Effector memory CD4-positive, alpha-beta T cell (primary cell): Measurements from ENCODE around the gene SMARCA4.
"Not testable (repeated sequence)": the region's sequence is repeated elsewhere in the genome, so short reads cannot be mapped to it uniquely, and the experiment has no call there.

Experiments used
- DNase-seq, 3 donors: peaks; one replicate each; pipeline ENCODE4 v3.0.0-alpha.2; 2020
- H3K27ac ChIP-seq: 2 replicates; pipeline ENCODE4 v1.7.0; 2013; ENCODE audit warnings: mild to moderate bottlenecking, low read length, moderate library complexity; ENCODE audit not compliant: insufficient read depth, poor library complexity, severe bottlenecking
- H3K27me3 ChIP-seq: replicated peaks from 2 replicates; pipeline ENCODE4 v1.7.0; 2013; ENCODE audit warnings: mild to moderate bottlenecking, low read length; ENCODE audit not compliant: insufficient read depth, control insufficient read depth, poor library complexity, severe bottlenecking
- H3K36me3 ChIP-seq: 2 replicates; pipeline ENCODE4 v1.7.0; 2013; ENCODE audit warnings: mild to moderate bottlenecking, low read length, moderate library complexity; ENCODE audit not compliant: control insufficient read depth, insufficient read depth
- H3K4me1 ChIP-seq: 2 replicates; pipeline ENCODE4 v1.7.0; 2013; ENCODE audit warnings: low read length, mild to moderate bottlenecking; ENCODE audit not compliant: control insufficient read depth, insufficient read depth, poor library complexity, severe bottlenecking
- H3K4me3 ChIP-seq: 2 replicates; pipeline ENCODE4 v1.7.0; 2013; ENCODE audit warnings: low read length, low read depth, mild to moderate bottlenecking; ENCODE audit not compliant: insufficient read depth, poor library complexity, severe bottlenecking
- H3K9me3 ChIP-seq: 2 replicates; pipeline ENCODE4 v1.7.0; 2013; ENCODE audit warnings: mild to moderate bottlenecking, low read length, moderate library complexity; ENCODE audit not compliant: control insufficient read depth

SMARCA4 gene

GRCh38 chr19:10988380-10988779, 27.6 kb downstream of the SMARCA4 start:
- peaks cover 75% of the 10 kb centered on the region for H3K36me3 ChIP-seq
- no peak overlapping the region for H3K27ac ChIP-seq
- no peak overlapping the region for H3K4me3 ChIP-seq
- H3K27me3 ChIP-seq, result no peaks in the 10 kb centered on the region
- no peaks in the 10 kb centered on the region for H3K9me3 ChIP-seq
- no peak for DNase-seq
- H3K4me1 ChIP-seq, result no peaks in the 10 kb centered on the region

GRCh38 chr19:10988921-10989320, 28.1 kb downstream of the SMARCA4 start:
- no peaks in the 10 kb centered on the region for H3K4me1 ChIP-seq
- H3K9me3 ChIP-seq, result no peaks in the 10 kb centered on the region
- no peak for DNase-seq
- H3K36me3 ChIP-seq, result peaks cover 71% of the 10 kb centered on the region
- no peak overlapping the region for H3K4me3 ChIP-seq
- no peak overlapping the region for H3K27ac ChIP-seq
- H3K27me3 ChIP-seq, result no peaks in the 10 kb centered on the region

- Histone ChIP-seq H3K27me3 (no peaks in the 10 kb centered on the region), H3K36me3 (peaks cover 67% of the 10 kb centered on the region), H3K4me3 (no peak overlapping the region), H3K4me1 (no peaks in the 10 kb centered on the region), H3K27ac (no peak overlapping the region), H3K9me3 (no peaks in the 10 kb centered on the region)
- no peak for DNase-seq
Measured at GRCh38 chr19:10991076-10991475, 30.2 kb downstream of the SMARCA4 start.

- no peak for DNase-seq
- peaks cover 67% of the 10 kb centered on the region for H3K36me3 ChIP-seq
- no peaks in the 10 kb centered on the region for H3K27me3 ChIP-seq
- no peaks in the 10 kb centered on the region for H3K4me1 ChIP-seq
- no peaks in the 10 kb centered on the region for H3K9me3 ChIP-seq
- no peak overlapping the region for H3K4me3 ChIP-seq
- H3K27ac ChIP-seq, result no peak overlapping the region
Measured at GRCh38 chr19:10991521-10992081, 30.8 kb downstream of the SMARCA4 start.

- not testable (repeated sequence) for H3K27ac ChIP-seq, H3K4me3 ChIP-seq, H3K4me1 ChIP-seq, DNase-seq, H3K27me3 ChIP-seq, H3K9me3 ChIP-seq
- H3K36me3 ChIP-seq, result peaks cover 61% of the 10 kb centered on the region
Measured at GRCh38 chr19:10992174-10992573, 31.3 kb downstream of the SMARCA4 start.

- no peak for DNase-seq
- no peak overlapping the region for H3K27ac ChIP-seq
- no peaks in the 10 kb centered on the region for H3K9me3 ChIP-seq
- H3K4me1 ChIP-seq, result no peaks in the 10 kb centered on the region
- peaks cover 53% of the 10 kb centered on the region for H3K36me3 ChIP-seq
- no peaks in the 10 kb centered on the region for H3K27me3 ChIP-seq
- no peak overlapping the region for H3K4me3 ChIP-seq
Measured at GRCh38 chr19:10995926-10996600, 35.2 kb downstream of the SMARCA4 start.

- no peak for DNase-seq
- Histone ChIP-seq H3K27me3 (no peaks in the 10 kb centered on the region), H3K4me3 (no peak overlapping the region), H3K36me3 (peaks cover 47% of the 10 kb centered on the region), H3K4me1 (no peaks in the 10 kb centered on the region), H3K9me3 (no peaks in the 10 kb centered on the region), H3K27ac (no peak overlapping the region)
Measured at GRCh38 chr19:10998045-10998533, 37.3 kb downstream of the SMARCA4 start.

- Histone ChIP-seq H3K27me3 (no peaks in the 10 kb centered on the region), H3K4me1 (no peaks in the 10 kb centered on the region), H3K4me3 (no peak overlapping the region), H3K36me3 (peaks cover 52% of the 10 kb centered on the region), H3K27ac (no peak overlapping the region), H3K9me3 (no peaks in the 10 kb centered on the region)
- no peak for DNase-seq
Measured at GRCh38 chr19:10998666-10999065, 37.8 kb downstream of the SMARCA4 start.

GRCh38 chr19:11005521-11005920, 44.7 kb downstream of the SMARCA4 start:
- Histone ChIP-seq H3K9me3 (no peaks in the 10 kb centered on the region), H3K27me3 (no peaks in the 10 kb centered on the region), H3K27ac (no peak overlapping the region), H3K36me3 (peaks cover 37% of the 10 kb centered on the region), H3K4me1 (no peaks in the 10 kb centered on the region), H3K4me3 (no peak overlapping the region)
- no peak for DNase-seq

- H3K9me3 ChIP-seq, result no peaks in the 10 kb centered on the region
- no peak overlapping the region for H3K27ac ChIP-seq
- no peak for DNase-seq
- H3K36me3 ChIP-seq, result peaks cover 50% of the 10 kb centered on the region
- no peaks in the 10 kb centered on the region for H3K27me3 ChIP-seq
- H3K4me3 ChIP-seq, result no peak overlapping the region
- H3K4me1 ChIP-seq, result no peaks in the 10 kb centered on the region
Measured at GRCh38 chr19:11007385-11007784, 46.6 kb downstream of the SMARCA4 start.
